C1 segment of cervical spinal cord (tissue), 14 donors: Measurements from ENCODE around the gene RNF213.
A peak's percentile ranks its signal among the peaks of the same experiment; 100 is the strongest.

Experiments used
- DNase-seq, 14 donors: peaks; one replicate each; lab custom pipeline; 2025; lab: John Stamatoyannopoulos, UW

RNF213 gene

DNA sequence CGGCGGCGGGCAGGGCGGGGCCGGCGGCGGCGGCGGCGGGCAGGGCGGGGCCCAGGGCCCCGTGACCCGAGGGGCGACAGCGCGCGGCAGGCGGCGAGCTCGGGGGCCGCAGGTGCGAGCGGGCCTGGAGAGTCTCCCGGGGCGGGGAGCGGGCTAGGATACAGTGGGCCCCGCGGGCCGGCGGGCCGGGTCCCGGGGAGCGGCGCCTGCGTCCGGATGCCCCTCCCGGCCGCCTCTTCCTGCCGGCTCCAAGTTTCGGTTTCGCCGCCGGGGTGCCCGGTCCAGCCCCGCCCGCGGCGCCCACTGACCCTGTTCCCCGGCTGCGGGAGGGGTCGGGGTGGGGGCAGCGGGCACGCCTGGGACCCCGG, at the start of gene RNF213:
RNF213 (plus strand) TSS at position 62 of the 368 bp plus-strand sequence. CDS start 2,830 bp downstream, outside the sequence.
- DNase-seq, result peak in 7 of 14 donors; percentile 36 to 69 (median 55)

DNA sequence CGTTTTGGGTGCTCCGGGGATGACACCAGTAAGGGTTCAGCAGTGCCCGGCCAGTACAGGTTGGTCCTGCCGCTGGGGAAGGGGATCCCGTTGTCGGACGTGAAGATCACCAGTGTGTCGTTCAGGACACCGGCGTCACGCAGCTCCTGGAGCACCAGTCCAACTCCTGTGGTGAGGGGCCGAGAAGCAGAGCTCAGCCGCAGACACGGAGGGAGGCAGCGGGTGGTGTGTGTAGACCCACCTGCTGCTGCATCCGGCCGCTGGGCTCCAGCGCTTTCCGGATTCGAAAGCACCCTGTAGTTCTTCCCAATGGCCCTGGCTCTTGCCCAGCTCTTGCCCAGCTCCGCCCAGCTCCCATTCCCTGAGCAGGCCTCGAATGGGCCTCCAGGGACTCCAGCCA, 48.5 kb upstream of the RNF213 start:
- DNase-seq, result no peak

DNA sequence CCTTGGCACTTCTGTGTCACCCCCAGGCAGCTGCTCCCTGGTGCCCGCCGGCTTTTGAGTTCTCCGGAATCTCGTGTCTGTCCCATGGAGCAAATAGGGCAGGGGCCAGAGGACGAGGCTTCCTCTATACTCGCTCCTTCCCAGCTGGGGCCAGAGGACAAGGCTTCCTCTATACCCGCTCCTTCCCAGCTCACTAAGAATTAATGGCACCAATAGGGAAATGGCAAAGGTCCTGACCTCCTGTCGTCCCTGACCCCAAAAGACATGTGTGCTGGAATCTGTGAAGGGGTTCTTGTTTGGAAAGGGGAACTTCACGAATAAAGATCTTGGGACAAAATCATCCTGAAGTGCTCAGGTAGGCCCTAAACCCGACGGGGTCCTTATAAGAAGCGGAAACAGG, 48.1 kb upstream of the RNF213 start:
- DNase-seq, result no peak

DNA sequence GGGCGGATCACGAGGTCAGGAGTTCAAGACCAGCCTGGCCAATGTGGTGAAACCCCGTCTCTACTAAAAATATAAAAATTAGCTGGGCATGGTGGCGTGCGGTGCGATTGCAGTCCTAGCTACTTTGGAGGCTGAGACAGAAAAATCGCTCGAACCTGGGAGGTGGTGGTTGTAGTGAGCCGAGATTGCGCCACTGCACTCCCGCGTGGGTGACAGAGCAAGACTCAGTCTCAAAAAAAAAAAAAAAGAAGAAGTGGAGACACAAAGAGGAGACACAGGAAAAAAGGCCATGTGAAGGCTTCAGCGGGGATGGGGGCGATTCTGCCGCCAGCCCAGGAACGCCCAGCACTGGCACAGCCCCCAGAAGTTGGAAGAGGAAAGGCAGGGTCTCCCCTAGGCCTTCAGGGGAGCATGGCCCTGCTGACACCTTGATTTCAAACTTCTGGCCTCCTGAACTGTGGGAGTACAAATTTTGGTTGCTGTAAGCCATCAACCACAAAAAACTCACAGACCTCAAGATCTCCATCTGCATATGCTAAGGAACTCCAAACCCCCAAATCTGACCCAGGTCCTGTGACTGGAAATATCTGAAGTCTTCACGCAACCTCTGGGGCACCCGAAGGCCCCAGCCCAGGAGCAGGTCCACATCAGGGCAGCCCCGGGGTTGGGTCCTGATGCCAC, 47.5 kb upstream of the RNF213 start:
- DNase-seq, result no peak

DNA sequence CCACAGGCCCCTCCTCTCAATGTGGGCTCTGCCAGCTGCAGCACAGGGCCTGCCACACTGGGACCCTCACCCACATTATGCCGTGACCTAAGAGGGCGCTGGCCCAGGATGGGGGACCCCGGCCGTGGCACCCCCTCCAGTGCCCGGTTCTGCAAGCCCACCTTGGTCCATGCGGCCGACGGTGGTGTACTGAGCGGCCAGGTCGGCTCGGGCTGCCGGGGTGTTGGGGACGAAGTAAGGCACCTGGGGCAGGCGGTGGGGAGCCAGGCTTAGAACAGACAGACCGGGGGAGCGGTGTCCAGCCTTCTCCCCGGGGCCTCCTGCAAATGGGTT, 47.0 kb upstream of the RNF213 start:
- DNase-seq, result no peak

DNA sequence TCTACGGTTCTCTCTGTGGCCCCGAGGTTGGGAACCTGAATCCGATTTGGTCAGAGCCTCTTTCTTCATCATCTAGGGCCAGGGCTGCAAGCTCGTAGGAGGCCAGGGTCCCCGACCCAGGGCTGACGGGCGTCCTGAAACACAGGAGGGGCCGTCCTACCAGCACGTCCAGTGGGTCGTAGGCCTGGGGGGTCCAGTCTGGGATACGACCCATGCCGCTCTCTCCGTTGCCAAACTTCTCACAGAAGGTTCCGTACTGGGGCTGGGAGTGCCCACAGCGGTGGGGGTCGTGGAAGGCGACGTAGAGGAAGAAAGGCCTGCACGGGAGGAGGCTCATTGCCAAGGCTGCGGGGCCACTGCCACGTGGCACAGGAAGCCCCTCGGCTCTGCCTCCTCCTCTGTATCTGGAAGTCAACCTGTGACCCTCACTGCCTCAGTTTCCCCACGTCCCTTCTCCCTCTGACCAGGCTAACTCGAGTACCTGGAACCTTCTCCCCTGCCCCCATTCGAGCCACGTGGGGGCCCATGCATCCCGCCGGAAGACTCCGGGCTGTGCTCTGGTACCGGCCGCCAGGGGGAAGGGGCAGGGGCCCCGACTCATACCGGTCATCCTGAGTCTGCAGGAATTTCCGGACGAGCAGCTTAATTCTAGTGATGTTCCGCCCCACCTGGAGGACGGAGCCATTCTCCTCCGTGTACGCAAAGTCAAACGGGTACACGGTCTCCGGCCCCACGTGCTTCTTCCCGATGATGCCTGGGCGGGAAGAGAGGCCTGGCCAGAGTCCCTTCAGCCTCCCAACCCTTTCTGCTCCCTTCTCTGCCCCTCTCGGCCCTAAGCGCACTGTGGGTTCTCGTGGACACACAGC, 46.4 kb upstream of the RNF213 start:
- no peak for DNase-seq

DNA sequence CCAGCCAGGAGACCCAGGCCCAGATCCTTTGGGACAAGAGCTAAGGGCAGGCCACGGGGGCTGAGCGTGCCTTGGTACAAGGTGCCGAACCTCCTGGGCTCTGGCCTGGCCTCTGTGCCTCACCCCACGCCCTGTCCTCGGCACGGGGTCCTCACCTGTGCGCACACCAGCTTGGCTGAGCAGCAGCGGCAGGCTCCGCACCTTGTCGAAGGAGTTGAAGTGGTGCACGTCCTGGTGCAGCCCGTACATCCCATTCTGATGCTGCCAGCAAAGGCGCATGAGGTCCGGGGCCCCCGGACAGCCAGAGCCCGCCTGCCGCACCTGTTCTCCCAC, 45.8 kb upstream of the RNF213 start:
- no peak for DNase-seq

DNA sequence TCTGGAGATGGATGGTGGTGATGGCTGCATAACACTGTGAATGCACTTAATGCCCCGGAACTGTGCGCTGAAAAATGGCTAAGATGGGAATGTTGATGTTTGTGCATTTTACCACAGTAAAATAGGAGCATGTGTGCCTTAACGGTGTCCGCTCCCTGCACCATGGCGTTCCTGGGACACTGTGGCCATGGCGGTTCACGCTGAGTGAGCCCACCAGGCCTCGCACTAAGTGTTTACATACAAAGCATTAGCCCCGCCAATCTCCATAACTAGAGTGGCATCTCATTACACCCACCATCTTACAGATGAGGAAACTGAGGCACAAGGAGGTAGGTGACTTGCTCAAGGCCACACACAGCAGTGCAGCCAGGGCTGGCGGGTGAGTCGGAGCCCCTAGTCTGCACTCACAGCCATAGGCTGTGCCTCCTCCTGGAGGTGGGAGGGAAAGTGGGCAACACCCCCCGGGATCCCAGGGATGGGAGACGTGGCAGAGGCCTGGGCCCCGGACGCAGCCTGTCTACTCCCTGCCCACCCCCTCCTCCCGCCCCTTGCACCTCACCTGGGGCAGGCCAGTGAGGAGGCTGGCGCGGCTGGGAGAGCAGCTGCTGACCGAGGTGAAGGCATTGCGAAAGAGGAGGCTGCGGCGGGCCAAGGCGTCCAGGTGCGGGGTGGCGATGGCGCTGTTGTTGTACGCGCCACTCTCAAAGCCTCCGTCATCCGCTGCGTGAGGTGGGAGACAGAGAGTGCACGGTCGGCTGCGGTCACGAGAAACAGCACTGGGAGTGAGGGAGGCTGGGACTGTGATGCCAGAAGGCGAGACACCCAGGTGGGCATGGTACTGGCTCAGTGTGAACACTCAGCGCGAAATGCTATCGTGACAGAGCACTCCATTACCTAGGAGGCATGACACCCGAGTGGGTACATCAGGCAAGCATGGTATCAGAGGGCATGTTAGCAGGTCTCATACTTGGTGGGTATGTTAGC, 43.9 kb upstream of the RNF213 start:
- no peak for DNase-seq

DNA sequence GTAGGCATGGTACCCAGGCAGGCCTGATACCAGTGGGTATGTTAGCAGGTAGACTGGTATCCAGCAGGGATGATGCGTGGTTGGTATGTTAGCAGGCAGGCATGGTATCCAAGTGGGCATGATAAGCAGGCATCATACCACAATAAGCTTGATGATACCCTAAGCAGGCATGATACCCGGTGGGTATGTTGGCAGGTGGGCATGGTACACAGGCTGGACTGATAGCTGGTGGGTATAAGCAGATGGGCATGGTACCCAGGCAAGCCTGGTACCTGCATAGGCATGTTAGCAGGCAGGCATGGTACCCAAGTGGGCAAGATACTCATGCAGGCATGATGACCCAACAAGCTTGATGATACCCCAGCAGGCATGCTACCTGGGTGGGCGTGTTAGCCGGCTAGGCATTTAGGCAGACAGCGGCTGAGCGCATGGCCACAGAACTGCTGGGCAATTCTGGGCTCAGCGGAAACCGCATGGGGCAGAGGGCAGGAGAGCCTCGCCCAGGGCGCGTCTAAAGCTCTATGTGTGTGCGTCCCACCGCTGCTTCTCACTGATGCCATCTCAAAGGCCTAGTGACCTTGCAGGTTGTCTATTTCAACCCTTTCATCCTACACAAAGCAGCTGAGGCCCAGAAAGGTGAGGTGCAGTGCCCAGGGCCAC, 42.8 kb upstream of the RNF213 start:
- DNase-seq, result no peak

DNA sequence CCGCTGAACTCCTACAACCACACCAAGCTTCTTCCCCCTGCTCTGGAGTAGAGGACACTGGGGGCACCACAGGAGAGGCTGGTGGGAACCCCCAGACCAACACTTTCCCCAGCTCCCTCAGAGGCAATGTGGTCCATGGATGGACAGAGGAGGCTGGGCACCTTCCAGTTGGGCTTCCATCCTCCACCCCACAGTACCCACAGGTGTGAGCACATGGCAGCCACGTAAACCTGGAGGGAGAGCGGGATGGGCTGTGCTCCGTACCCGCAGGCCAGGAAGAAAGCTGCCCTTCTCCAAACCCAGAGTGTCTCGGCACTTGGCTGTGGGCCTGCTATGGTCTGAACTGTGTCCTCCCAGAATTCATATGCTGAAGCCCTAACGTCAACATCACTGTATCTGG, 42.3 kb upstream of the RNF213 start:
- no peak for DNase-seq

DNA sequence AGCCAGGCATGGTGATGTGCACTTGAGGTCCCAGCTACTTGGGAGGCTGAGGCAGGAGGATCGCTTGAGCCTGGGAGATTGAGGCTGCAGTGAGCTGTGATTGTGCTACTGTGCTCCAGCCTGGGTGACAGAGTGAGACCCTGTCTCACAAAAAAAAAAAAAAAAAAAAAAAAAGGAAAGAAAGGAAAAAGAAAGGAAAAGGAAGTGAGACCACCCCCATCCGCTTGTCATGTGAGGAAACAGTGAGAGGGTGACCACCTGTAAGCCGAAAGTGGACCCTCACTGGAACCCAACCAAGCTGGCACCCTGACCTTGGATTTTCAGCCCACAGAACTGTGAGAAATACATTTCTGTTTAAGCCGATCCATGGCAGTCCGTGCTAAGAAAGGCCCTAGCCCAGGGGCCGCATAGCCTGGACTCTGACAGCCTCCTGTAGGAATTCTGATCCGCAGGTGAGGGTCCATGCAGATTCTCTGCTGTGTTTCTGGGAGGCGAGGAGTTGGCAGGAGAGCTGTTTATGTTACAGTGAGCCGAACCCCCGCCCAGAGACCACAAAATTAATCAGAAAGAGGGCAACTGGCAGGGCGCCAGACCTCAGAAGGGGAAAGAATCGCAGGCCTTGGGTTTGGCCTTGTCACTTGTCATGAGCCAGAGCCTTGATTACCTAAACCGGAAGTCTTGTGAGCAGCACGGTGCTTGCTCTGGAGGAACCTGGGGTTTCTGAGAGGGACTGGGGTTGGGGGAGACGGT, 41.5 kb upstream of the RNF213 start:
- DNase-seq, result peak in 9 of 14 donors; percentile 6 to 53 (median 28)

DNA sequence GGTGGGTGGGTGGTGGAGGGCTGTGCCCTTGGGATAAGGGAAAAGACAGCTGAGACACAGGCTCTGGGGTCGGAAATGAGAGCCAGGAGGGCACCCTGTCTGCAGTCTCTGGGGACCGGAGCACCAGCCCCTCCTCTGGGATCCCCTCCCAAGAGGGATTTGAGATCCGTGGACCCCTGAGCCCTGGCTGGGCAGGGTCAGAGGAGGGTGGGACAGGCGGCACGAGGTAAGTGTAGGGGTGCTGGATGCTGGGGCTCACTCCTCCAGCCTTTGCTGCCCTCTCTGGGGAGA, 40.9 kb upstream of the RNF213 start:
- no peak for DNase-seq

DNA sequence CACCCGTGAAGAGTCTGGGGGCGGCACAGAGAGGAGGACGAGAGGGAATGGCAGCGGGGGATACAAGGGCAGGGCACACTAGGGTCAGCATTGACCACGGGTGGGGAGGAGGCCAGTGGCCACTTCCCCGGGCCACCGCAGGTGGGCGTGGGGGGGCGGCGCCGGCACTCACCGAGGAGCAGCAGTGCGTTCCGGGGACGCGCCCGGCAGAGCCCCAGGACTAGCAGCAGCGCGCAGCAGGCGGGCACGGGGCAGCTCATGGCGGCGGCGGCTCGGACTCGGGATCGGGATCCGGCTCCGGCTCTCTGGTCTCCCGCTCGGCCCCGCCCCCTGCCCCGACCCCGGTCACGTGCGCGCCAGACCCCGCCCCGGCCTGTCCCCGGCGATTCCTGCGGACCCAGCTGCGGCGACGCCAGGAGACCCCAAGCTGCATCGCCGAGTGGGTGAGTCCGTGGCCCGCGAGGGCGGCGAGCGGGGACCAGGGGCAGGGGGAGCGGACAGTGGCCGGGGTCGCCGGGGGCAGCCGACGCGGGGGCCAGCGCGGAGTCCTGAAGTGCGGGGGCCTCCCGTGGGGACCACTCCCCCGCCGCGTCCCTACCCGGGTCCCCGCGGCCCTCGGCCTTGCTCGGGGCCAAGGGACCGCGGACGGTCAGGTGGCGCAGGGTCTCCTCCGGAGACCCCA, 40.5 kb upstream of the RNF213 start, which contains the start of the genes SGSH and SLC26A11:
SGSH (minus strand) TSS at position 280 of the 682 bp plus-strand sequence; CDS start at position 260, 20 bp downstream.
SLC26A11 (plus strand) TSS at position 374 of the 682 bp plus-strand sequence. CDS start 1,134 bp downstream, outside the sequence.
- peak in 11 of 14 donors; percentile 21 to 73 (median 45) for DNase-seq

DNA sequence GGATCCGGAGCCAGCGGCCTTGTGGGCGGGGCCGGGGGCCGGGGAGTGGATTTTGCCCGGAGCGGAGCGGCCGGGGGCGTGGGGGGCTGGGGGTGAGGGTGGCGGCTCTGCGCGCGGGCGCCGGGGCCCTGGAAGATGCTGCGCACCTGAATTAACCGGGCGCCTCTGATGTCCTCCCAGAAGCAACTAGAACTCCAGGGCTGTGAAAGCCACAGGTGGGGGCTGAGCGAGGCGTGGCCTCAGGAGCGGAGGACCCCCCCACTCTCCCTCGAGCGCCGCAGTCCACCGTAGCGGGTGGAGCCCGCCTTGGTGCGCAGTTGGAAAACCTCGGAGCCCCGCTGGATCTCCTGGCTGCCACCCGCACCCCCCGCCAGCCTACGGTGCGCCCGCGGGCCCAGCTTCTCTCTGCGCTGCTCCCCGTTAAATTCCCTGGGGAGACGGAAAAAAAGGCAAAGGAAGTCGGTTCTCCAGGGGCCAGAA, 39.9 kb upstream of the RNF213 start:
- DNase-seq, result peak in 3 of 14 donors; percentile 17 to 38 (median 22)

DNA sequence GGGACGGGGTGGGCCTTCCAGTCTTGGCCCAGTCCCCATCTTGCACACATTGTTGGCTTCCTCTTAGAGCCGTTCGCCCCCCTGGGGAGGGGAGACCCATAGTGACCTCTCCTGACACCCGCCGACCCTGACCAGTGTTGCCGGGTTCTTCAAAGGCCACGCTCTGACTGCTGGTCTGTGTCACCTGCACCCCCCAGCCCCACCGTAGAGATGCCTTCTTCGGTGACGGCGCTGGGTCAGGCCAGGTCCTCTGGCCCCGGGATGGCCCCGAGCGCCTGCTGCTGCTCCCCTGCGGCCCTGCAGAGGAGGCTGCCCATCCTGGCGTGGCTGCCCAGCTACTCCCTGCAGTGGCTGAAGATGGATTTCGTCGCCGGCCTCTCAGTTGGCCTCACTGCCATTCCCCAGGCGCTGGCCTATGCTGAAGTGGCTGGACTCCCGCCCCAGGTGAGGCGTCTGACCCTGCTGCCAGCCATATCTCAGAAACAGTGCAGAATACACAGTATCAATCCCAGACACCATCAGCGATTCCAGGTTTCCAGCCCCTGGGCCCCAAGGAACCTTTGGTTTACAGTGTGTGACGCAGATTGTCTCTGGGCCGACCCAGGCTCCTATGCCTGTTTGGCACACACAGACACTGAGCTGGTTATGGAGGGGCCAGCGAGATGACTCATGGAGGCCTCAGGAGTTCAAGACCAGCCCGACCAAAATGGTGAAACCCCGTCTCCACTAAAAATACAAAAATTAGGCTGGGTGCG, 39.1 kb upstream of the RNF213 start:
- DNase-seq, result no peak

DNA sequence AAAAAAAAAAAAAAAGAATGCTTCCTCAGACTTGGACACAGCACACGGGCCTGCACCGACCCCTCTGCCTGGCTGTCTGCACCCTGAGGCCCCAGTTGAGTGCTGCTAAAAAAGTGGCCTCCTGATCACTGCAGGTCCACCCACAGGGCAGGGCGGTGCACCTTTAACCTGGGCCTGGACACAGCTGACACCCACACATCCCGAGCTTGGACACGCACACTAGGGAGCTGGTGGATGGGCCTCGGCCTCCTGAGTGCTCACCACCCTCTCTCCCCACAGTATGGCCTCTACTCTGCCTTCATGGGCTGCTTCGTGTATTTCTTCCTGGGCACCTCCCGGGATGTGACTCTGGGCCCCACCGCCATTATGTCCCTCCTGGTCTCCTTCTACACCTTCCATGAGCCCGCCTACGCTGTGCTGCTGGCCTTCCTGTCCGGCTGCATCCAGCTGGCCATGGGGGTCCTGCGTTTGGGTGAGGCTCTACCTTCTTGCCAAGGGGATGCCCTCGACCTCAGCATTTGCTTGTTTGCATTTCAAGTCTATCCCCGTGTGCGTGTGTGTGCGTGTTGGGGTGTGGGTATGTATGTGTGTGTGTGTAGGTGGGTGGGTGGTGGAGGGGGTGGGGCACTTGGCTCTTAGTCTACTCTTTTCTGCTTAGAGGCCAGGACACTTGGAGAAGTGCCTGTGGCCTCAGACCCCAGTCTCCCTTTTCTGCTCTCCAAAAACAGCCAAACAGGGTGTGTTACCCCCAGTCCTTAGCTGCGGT, 38.1 kb upstream of the RNF213 start:
- no peak for DNase-seq

DNA sequence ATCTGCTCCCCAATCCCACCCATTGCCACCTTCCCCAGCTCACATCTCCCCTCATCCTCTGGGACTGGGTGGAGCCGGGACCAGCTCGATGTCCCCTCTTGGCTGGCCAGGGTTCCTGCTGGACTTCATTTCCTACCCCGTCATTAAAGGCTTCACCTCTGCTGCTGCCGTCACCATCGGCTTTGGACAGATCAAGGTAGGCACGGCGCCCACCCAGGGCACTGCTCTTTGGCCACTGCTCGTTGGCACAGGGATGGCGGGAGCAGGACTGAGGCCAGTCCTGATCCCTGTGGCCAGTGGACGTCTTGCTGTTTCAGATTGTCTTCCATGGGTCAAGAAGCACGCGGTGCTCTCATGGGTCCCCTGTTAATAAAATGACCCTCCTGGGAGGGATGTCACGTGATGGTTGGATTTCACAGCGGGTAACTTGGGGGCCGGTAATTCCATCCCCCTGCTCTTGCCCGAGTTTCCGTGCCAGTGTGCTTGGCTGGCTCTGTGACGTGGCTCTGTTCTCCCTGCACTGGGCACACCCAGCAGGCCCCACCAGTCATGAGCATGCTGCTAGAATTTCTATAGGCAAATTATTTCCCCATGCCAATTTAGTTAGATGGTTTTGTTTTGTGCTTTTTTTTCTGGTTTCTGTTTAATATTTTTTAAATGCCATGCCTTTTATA, 37.4 kb upstream of the RNF213 start:
- DNase-seq, result no peak
